Caco-2 (cell line): Measurements from ENCODE around the gene JPH2. TPM values are rescaled to one million over a fixed set of nuclear protein-coding genes. Genes with fewer than 3 reads are reported as not detected.

ENCODE experiments used
- BruUV-seq: library from RNA; stranded (reverse); fragments of 400-500 nt; replicated peaks from 2 replicates; lab custom pipeline; 2021; lab: Mats Ljungman, UMichigan
- CTCF ChIA-PET: fragments of 300-600 bp; sonication (Branson Sonifier 250); formaldehyde crosslinking; loops from one replicate; lab custom pipeline; 2022; ENCODE audit warnings: antibody characterized with exemption; lab: Charles Lee
- POLR2A ChIA-PET: fragments of 300-600 bp; sonication (Branson Sonifier 250); formaldehyde crosslinking; loops from one replicate; lab custom pipeline; 2022; ENCODE audit warnings: antibody characterized with exemption; lab: Charles Lee
- DNase-seq, 2 experiments: peaks; one replicate each; pipeline versions ENCODE4 v3.0.0 to v3.0.0-alpha.2; 2020 to 2022
- H3K27me3 ChIP-seq: replicated peaks from 2 replicates; pipeline ENCODE4 v1.6.0; 2011; ENCODE audit warnings: low read length; ENCODE audit not compliant: control insufficient read depth, insufficient read depth
- H3K36me3 ChIP-seq: 2 replicates; pipeline ENCODE4 v1.5.1; 2011; ENCODE audit warnings: low read length; ENCODE audit not compliant: control insufficient read depth, insufficient read depth
- H3K4me1 ChIP-seq: fragments of 250-450 bp; sonication (Bioruptor Pico); 2 replicates; pipeline ENCODE4 v1.5.1; 2020; ENCODE audit warnings: mild to moderate bottlenecking
- H3K4me3 ChIP-seq: 2 replicates; pipeline ENCODE4 v1.5.1; 2011; ENCODE audit warnings: low read depth, mild to moderate bottlenecking, control low read depth, low read length
- H3K9me3 ChIP-seq: fragments of 250-450 bp; sonication (Bioruptor Pico); 2 replicates; pipeline ENCODE4 v1.5.1; 2020; ENCODE audit warnings: mild to moderate bottlenecking, moderate library complexity
- H3K27ac Mint-ChIP-seq: one replicate; pipeline ENCODE4 v1.8.0; 2022; ENCODE audit warnings: mixed read lengths; ENCODE audit not compliant: unreplicated experiment
- H3K27me3 Mint-ChIP-seq: one replicate; pipeline ENCODE4 v1.8.0; 2022; ENCODE audit warnings: mixed read lengths; ENCODE audit not compliant: insufficient read depth, unreplicated experiment
- H3K36me3 Mint-ChIP-seq: one replicate; pipeline ENCODE4 v1.8.0; 2022; ENCODE audit warnings: mild to moderate bottlenecking, mixed read lengths; ENCODE audit not compliant: insufficient read depth, unreplicated experiment
- H3K4me1 Mint-ChIP-seq: one replicate; pipeline ENCODE4 v1.8.0; 2022; ENCODE audit warnings: low read depth, mixed read lengths; ENCODE audit not compliant: unreplicated experiment
- H3K4me3 Mint-ChIP-seq: one replicate; pipeline ENCODE4 v1.8.0; 2022; ENCODE audit warnings: mild to moderate bottlenecking, moderate library complexity, mixed read lengths; ENCODE audit not compliant: unreplicated experiment
- H3K9me3 Mint-ChIP-seq: one replicate; pipeline ENCODE4 v1.8.0; 2022; ENCODE audit warnings: mixed read lengths; ENCODE audit not compliant: unreplicated experiment
- CTCF ChIP-seq, 2 experiments: fragments of 200-600 bp in 1 of 2; IDR thresholded peaks; 1 replicate in 1 of 2; 2 replicates in 1 of 2; pipeline versions ENCODE4 v1.5.1 to v1.8.0; 2011 to 2022; ENCODE audit warnings: antibody characterized with exemption in 1 of 2, control low read depth in 1 of 2, inconsistent platforms in 1 of 2, low read depth in 1 of 2, low read length in 1 of 2, mild to moderate bottlenecking in 1 of 2, moderate library complexity in 1 of 2; ENCODE audit not compliant: insufficient read depth in 1 of 2, severe bottlenecking in 1 of 2, unreplicated experiment in 1 of 2
- intact Hi-C: fragments of 100-400 bp; cut with micrococcal nuclease; formaldehyde crosslinking; loops from one replicate; pipeline ENCODE4 v1.10.0; 2022; ENCODE audit not compliant: unreplicated experiment
- total RNA-seq: library from RNA; stranded (reverse); gene quantifications from 2 replicates; pipeline ENCODE4 v1.2.3, GENCODE V29; 2022

JPH2 gene
- total RNA-seq, 1 experiment from 2014 or later: 10.5 TPM

GRCh38 chr20:44215125-44215524, 28.1 kb upstream of the JPH2 start:
- DNase-seq: peak; percentile 90 to 95
- no peaks in the 10 kb centered on the region for H3K9me3 Mint-ChIP-seq
- H3K4me1 Mint-ChIP-seq: peaks cover 42% of the 10 kb centered on the region
- Histone ChIP-seq H3K4me1 (peaks cover 51% of the 10 kb centered on the region), H3K36me3 (no peaks in the 10 kb centered on the region), H3K27me3 (no peaks in the 10 kb centered on the region), H3K4me3 (no peak overlapping the region), H3K9me3 (no peaks in the 10 kb centered on the region)
- BruUV-seq: no TSS peak
- intact Hi-C loops: loop anchor here (1.0 to 10.0 kb wide), 5 partner anchors 246 to 670 kb away; partner anchors contain the start of genes SERINC3 and YWHAB
- ChIA-PET POLR2A (no interaction called here), CTCF (interaction anchor here (2.9 to 7.4 kb wide), 4 partner anchors 96 to 255 kb away, joined by 14 to 244 read pairs (median 134); partner anchors contain the start of gene FITM2)
- peak overlapping the region; percentile 17 for H3K27ac Mint-ChIP-seq
- peak; percentile 99 to 100 for TF ChIP-seq CTCF (IDR thresholded peaks at IDR 0.05; ENCODE audit: insufficient read depth in 1 of 2, low read depth in 1 of 2, low read length in 1 of 2, severe bottlenecking in 1 of 2, unreplicated experiment in 1 of 2)
- no peaks in the 10 kb centered on the region for H3K27me3 Mint-ChIP-seq
- no peak overlapping the region for H3K4me3 Mint-ChIP-seq
- peaks cover 19% of the 10 kb centered on the region for H3K36me3 Mint-ChIP-seq

GRCh38 chr20:44212792-44213191, 25.8 kb upstream of the JPH2 start:
- Mint-ChIP-seq H3K9me3 (no peaks in the 10 kb centered on the region), H3K27ac (no peak overlapping the region), H3K36me3 (peaks cover 42% of the 10 kb centered on the region), H3K4me3 (no peak overlapping the region), H3K4me1 (peaks cover 40% of the 10 kb centered on the region), H3K27me3 (no peaks in the 10 kb centered on the region)
- no peak for TF ChIP-seq CTCF (IDR thresholded peaks at IDR 0.05; ENCODE audit: insufficient read depth in 1 of 2, low read depth in 1 of 2, low read length in 1 of 2, severe bottlenecking in 1 of 2, unreplicated experiment in 1 of 2)
- ChIA-PET CTCF (interaction anchor here (1.1 to 7.4 kb wide), 4 partner anchors 19 to 258 kb away, joined by 3 to 158 read pairs (median 5); no protein-coding TSS in a partner anchor), POLR2A (no interaction called here)
- no peak for DNase-seq
- BruUV-seq: no TSS peak
- Histone ChIP-seq H3K9me3 (no peaks in the 10 kb centered on the region), H3K4me1 (peaks cover 33% of the 10 kb centered on the region), H3K27me3 (no peaks in the 10 kb centered on the region), H3K4me3 (no peak overlapping the region), H3K36me3 (no peaks in the 10 kb centered on the region)
- intact Hi-C loops: loop anchor here (5.0 to 10.0 kb wide), 3 partner anchors 522 to 745 kb away; partner anchors contain the start of gene YWHAB

GRCh38 chr20:44211177-44212039, 24.4 kb upstream of the JPH2 start:
- intact Hi-C loops: loop anchor here (2.0 to 10.0 kb wide), 4 partner anchors 183 to 746 kb away; partner anchors contain the start of gene YWHAB

More at GRCh38 chr20:44211177-44212039, 24.4 kb upstream of the JPH2 start:
- peak overlapping the region; percentile 95 for H3K4me3 Mint-ChIP-seq
- H3K27ac Mint-ChIP-seq: peak overlapping the region; percentile 96
- H3K4me3 ChIP-seq: peak overlapping the region; percentile 63
- peaks cover 53% of the 10 kb centered on the region for H3K36me3 Mint-ChIP-seq
- H3K36me3 ChIP-seq: no peaks in the 10 kb centered on the region
- H3K9me3 ChIP-seq: no peaks in the 10 kb centered on the region
- CTCF ChIA-PET: interaction anchor here (0.6 to 1.9 kb wide), 10 partner anchors 7 to 397 kb away, joined by 3 to 15 read pairs (median 5); partner anchors contain the start of gene FITM2
- peaks cover 33% of the 10 kb centered on the region for H3K4me1 Mint-ChIP-seq
- no peaks in the 10 kb centered on the region for H3K27me3 ChIP-seq
- H3K4me1 ChIP-seq: peaks cover 26% of the 10 kb centered on the region
- DNase-seq: peak in 1 of 2 experiments; percentile 55
- TF ChIP-seq CTCF (IDR thresholded peaks at IDR 0.05; ENCODE audit: insufficient read depth in 1 of 2, low read depth in 1 of 2, low read length in 1 of 2, severe bottlenecking in 1 of 2, unreplicated experiment in 1 of 2): no peak
- H3K27me3 Mint-ChIP-seq: no peaks in the 10 kb centered on the region
- H3K9me3 Mint-ChIP-seq: no peaks in the 10 kb centered on the region
- BruUV-seq: TSS peak; percentile 81
- POLR2A ChIA-PET: interaction anchor here (0.6 to 1.3 kb wide), 7 partner anchors 13 to 264 kb away, joined by 3 to 7 read pairs (median 4); partner anchors contain the start of gene TTPAL
